Measurements from ENCODE around the gene CYP4A11. TPM values are rescaled to one million over a fixed set of nuclear protein-coding genes. Genes with fewer than 3 reads are reported as not detected.
"Not testable (repeated sequence)": the region's sequence is repeated elsewhere in the genome, so short reads cannot be mapped to it uniquely, and the experiment has no call there.

Gene CYP4A11
- total RNA-seq, 1 experiment from 2014 or later: not detected

DNA sequence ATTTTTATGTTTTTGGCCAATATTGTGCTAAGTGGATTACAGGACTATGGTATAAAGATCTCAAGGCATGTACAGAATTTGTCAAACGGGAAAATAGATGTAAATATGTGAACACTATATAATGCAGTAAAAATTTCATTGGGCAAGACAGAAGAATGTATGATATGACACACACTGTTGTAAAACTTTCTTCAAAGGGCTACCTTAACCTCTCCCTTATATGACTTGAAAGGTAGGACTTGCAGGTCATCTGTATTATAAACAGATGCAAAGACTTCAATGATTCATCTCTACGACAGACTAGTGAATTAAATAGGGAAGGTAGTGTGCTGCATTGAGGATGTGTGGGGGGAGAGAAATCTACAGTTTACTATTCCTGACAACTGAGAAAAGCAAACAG is 9.3 kb downstream of the CYP4A11 start:
- DNase-seq (ENCODE audit: low spot score); in situ Hi-C loops (cut with HindIII; ENCODE audit: low sequenced_read_pairs): not testable (repeated sequence)

DNA sequence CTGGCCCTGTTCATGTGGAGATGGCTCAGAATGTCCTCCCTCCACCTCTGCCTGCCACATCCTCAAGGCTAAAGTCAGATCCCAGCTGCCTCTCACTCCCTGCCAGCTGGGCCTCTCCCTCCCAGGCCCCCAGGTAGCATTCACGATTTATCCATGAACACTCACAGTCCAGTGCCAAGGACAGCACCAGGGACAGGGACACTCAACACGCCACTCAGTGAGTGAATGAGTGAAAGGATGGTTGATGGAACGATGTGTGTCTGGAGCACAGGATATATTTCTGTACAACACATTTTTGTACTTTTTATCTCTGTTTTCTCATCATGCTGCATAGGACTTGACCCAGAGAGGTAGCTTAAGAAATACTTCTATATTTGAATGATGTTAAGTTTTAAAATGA is 10.1 kb downstream of the CYP4A11 start:
- in situ Hi-C loops (cut with HindIII; ENCODE audit: low sequenced_read_pairs): no loop called here
- no peak for DNase-seq (ENCODE audit: low spot score)

DNA sequence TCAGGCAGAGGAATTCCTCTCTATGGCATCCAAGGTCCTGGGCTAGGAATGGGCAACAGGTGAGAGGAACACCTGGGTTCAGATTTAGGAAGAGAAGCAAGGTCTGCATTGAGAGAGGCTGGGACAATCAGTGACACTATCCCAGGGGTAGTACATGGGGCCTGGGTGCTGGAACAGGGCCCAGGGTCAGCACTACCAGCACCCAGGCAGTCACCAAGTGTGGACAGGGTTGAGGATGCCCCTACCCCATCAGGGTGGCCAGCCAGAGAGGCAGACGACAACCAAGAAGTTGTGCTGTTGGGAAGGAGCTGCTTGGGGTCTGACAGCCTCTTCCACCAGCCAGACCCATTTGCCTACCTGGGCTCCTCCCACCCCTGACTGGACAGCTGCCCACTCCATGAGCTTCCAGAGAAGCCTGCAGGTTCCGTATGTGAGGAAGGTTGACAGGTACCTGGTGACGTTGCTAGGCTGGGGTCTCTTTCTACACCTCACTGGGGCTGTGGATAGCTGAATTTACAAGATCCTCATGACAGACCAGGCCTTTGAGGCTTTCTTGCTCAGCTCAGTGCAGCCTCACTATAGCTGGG is 13.9 kb downstream of the CYP4A11 start:
- in situ Hi-C loops (cut with HindIII; ENCODE audit: low sequenced_read_pairs): no loop called here

DNA sequence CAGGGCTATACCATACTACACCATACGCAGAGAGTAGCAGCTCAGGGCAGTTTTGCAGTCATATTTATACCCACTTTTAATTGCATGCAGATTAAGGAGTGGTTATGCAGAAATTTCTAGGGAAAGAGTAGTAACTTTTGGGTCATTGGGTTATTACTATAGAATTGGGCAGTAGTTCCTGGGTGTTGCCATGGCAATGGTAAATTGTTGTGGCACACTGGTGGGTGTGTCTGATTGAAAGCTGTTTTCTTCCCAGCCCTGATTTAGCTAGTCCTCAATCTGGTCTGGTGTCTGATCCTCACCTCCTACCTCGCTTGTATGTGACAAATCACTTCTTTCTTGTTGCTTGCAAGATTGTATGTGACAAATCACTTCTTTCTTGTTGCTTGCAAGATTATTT is 30.5 kb downstream of the CYP4A11 start:
- in situ Hi-C loops (cut with HindIII; ENCODE audit: low sequenced_read_pairs): no loop called here
- no peak for DNase-seq (ENCODE audit: low spot score)

More for the DNA sequence above, 13.9 kb downstream of the CYP4A11 start:
- DNase-seq (ENCODE audit: low spot score): no peak

DNA sequence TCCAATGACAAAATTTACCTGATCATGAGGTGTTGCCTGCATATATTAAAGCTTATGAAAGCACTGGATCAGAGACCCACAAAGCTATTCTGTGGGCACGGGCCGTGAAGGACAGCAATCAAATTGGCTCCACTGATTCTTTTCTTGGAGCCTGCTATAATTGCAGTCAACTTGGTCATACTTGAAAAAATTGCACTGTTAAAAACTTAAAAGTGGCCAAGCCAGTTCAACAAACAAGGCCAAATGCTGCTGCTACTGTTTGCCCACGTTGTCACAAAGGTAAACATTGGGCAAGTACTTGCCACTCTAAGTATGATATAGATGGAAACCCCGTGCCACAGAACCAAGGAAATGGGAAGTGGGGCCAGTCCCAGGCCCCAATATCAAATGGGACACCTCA is 37.8 kb downstream of the CYP4A11 start:
- DNase-seq (ENCODE audit: low spot score): no peak
- in situ Hi-C loops (cut with HindIII; ENCODE audit: low sequenced_read_pairs): no loop called here

DNA sequence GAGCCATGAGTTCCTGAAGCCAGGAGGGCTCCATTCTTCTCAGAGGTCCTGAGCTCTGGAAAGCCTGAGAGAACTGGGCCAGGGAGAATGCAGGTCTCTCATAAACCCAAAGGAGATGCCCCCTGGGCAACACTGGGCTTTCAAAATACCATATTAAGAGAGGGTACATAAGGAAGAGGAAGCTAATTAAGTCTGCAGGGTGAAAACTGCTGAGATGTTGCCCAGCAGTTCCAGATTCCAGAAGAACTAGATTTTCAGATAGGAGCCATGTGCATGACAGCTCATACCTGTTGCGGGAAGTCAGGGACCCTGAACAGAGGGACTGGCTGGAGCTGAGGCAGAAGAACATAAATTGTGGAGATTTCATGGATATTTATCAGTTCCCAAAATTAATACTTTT is 40.9 kb downstream of the CYP4A11 start:
- in situ Hi-C loops (cut with HindIII; ENCODE audit: low sequenced_read_pairs): no loop called here
- no peak for DNase-seq (ENCODE audit: low spot score)

DNA sequence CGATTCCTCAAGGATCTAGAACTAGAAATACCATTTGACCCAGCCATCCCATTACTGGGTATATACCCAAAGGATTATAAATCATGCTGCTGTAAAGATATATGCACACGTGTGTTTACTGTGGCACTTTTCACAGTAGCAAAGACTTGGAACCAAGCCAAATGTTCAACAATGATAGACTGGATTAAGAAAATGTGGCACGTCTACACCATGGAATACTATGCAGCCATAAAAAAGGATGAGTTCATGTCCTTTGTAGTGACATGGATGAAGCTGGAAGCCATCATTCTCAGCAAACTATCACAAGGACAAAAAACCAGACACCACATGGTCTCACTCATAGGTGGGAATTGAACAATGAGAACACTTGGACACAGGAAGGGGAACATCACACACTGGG is 59.6 kb downstream of the CYP4A11 start:
- in situ Hi-C loops (cut with HindIII; ENCODE audit: low sequenced_read_pairs); DNase-seq (ENCODE audit: low spot score): not testable (repeated sequence)

Other genes starting within 250 kb of the CYP4A11 start
- 18.0 and 28.8 TPM in 2 replicates for gene EFCAB14, start 222.4 kb downstream of the CYP4A11 start, total RNA-seq (2014; rRNA removed; shearing (Covaris generic))
- gene CYP4B1, start 142.4 kb downstream of the CYP4A11 start, total RNA-seq (2014; rRNA removed; shearing (Covaris generic)): not detected in 2 replicates
- not detected in 2 replicates for gene CYP4X1, start 82.2 kb upstream of the CYP4A11 start, total RNA-seq (2014; rRNA removed; shearing (Covaris generic))
- not detected in 2 replicates for gene CYP4Z1, start 125.8 kb upstream of the CYP4A11 start, total RNA-seq (2014; rRNA removed; shearing (Covaris generic))
- not detected in 2 replicates for gene CYP4A22, start 196.0 kb upstream of the CYP4A11 start, total RNA-seq (2014; rRNA removed; shearing (Covaris generic))
- gene PDZK1IP1, start 248.6 kb upstream of the CYP4A11 start, total RNA-seq (2014; rRNA removed; shearing (Covaris generic)): not detected in 2 replicates